Stimulated activated memory B cell treated with anti-CD40 and anti-IgM and Interleukin-4, amounts not matched to agents 10 μg/mL and 1 μg/mL and 100 μg/mL, for 72 hours (primary cell): ENCODE data around the gene NMU.
"Not testable (repeated sequence)": the region's sequence is repeated elsewhere in the genome, so short reads cannot be mapped to it uniquely, and the experiment has no call there.

Experiments used
- ATAC-seq: fragments of 150-1000 bp; cut with Tn5 transposase; 2 replicates; pipeline ENCODE4 v1.10.0; 2021
- H3K27ac Mint-ChIP-seq: one replicate; pipeline ENCODE4 v1.8.0; 2022; ENCODE audit warnings: mild to moderate bottlenecking, mixed read lengths
- H3K27me3 Mint-ChIP-seq: one replicate; pipeline ENCODE4 v1.8.0; 2022; ENCODE audit warnings: mixed read lengths
- H3K36me3 Mint-ChIP-seq: one replicate; pipeline ENCODE4 v1.8.0; 2022; ENCODE audit warnings: mixed read lengths
- H3K4me1 Mint-ChIP-seq: one replicate; pipeline ENCODE4 v1.8.0; 2022; ENCODE audit warnings: mixed read lengths
- H3K4me3 Mint-ChIP-seq: one replicate; pipeline ENCODE4 v1.8.0; 2022; ENCODE audit warnings: mild to moderate bottlenecking, moderate library complexity, mixed read lengths
- H3K9me3 Mint-ChIP-seq: one replicate; pipeline ENCODE4 v1.8.0; 2022; ENCODE audit warnings: mixed read lengths

The NMU gene

GRCh38 chr4:55635741-55636655, at the start of gene NMU:
Gene NMU (minus strand): TSS chr4:55636298. CDS start chr4:55636192, 106 bp downstream.
- no peak within 1 kb of the TSS for H3K27ac Mint-ChIP-seq
- peaks cover 65% of the 10 kb centered on the region for H3K27me3 Mint-ChIP-seq
- H3K36me3 Mint-ChIP-seq: no peaks in the 10 kb centered on the region
- no peaks in the 10 kb centered on the region for H3K9me3 Mint-ChIP-seq
- ATAC-seq: peak; percentile 88
- peaks cover 21% of the 10 kb centered on the region for H3K4me1 Mint-ChIP-seq
- peak within 1 kb of the TSS; percentile 74 for H3K4me3 Mint-ChIP-seq

GRCh38 chr4:55684276-55684675, 48.2 kb upstream of the NMU start:
- Mint-ChIP-seq H3K36me3 (no peaks in the 10 kb centered on the region), H3K4me1 (no peaks in the 10 kb centered on the region), H3K9me3 (no peaks in the 10 kb centered on the region), H3K4me3 (no peak overlapping the region), H3K27ac (no peak overlapping the region), H3K27me3 (peaks cover under 1% of the 10 kb centered on the region)
- ATAC-seq: no peak

- not testable (repeated sequence) for H3K4me1 Mint-ChIP-seq, H3K27me3 Mint-ChIP-seq, H3K27ac Mint-ChIP-seq
Measured at GRCh38 chr4:55682797-55683196, 46.7 kb upstream of the NMU start.

GRCh38 chr4:55682295-55682694, 46.2 kb upstream of the NMU start:
- no peak overlapping the region for H3K27ac Mint-ChIP-seq
- no peaks in the 10 kb centered on the region for H3K36me3 Mint-ChIP-seq
- no peaks in the 10 kb centered on the region for H3K4me1 Mint-ChIP-seq
- no peak overlapping the region for H3K4me3 Mint-ChIP-seq
- ATAC-seq: no peak
- H3K27me3 Mint-ChIP-seq: no peaks in the 10 kb centered on the region
- no peaks in the 10 kb centered on the region for H3K9me3 Mint-ChIP-seq

More at GRCh38 chr4:55682797-55683196, 46.7 kb upstream of the NMU start:
- H3K4me3 Mint-ChIP-seq, H3K36me3 Mint-ChIP-seq, H3K9me3 Mint-ChIP-seq, ATAC-seq: not testable (repeated sequence)

GRCh38 chr4:55681430-55681829, 45.3 kb upstream of the NMU start:
- H3K4me3 Mint-ChIP-seq: no peak overlapping the region
- H3K36me3 Mint-ChIP-seq: no peaks in the 10 kb centered on the region
- peaks cover 7% of the 10 kb centered on the region for H3K27me3 Mint-ChIP-seq
- no peak overlapping the region for H3K27ac Mint-ChIP-seq
- no peak for ATAC-seq
- H3K4me1 Mint-ChIP-seq: no peaks in the 10 kb centered on the region
- H3K9me3 Mint-ChIP-seq: no peaks in the 10 kb centered on the region

- Mint-ChIP-seq H3K4me3 (no peak overlapping the region), H3K4me1 (no peaks in the 10 kb centered on the region), H3K27me3 (peaks cover 55% of the 10 kb centered on the region), H3K36me3 (no peaks in the 10 kb centered on the region), H3K27ac (no peak overlapping the region), H3K9me3 (peaks cover 8% of the 10 kb centered on the region)
- no peak for ATAC-seq
Measured at GRCh38 chr4:55675196-55675793, 39.2 kb upstream of the NMU start.

GRCh38 chr4:55673424-55673823, 37.3 kb upstream of the NMU start:
- Mint-ChIP-seq H3K27me3 (peaks cover 63% of the 10 kb centered on the region), H3K4me3 (no peak overlapping the region), H3K9me3 (peaks cover 8% of the 10 kb centered on the region), H3K36me3 (no peaks in the 10 kb centered on the region), H3K27ac (no peak overlapping the region), H3K4me1 (no peaks in the 10 kb centered on the region)
- ATAC-seq: no peak

- ATAC-seq: no peak
- Mint-ChIP-seq H3K27ac (no peak overlapping the region), H3K4me1 (no peaks in the 10 kb centered on the region), H3K9me3 (peaks cover 8% of the 10 kb centered on the region), H3K4me3 (no peak overlapping the region), H3K27me3 (peaks cover 58% of the 10 kb centered on the region), H3K36me3 (no peaks in the 10 kb centered on the region)
Measured at GRCh38 chr4:55671667-55672066, 35.6 kb upstream of the NMU start.

GRCh38 chr4:55670695-55671094, 34.6 kb upstream of the NMU start:
- no peak overlapping the region for H3K4me3 Mint-ChIP-seq
- no peaks in the 10 kb centered on the region for H3K4me1 Mint-ChIP-seq
- H3K36me3 Mint-ChIP-seq: no peaks in the 10 kb centered on the region
- H3K27me3 Mint-ChIP-seq: peaks cover 48% of the 10 kb centered on the region
- no peak for ATAC-seq
- peaks cover 8% of the 10 kb centered on the region for H3K9me3 Mint-ChIP-seq
- H3K27ac Mint-ChIP-seq: no peak overlapping the region

GRCh38 chr4:55668449-55668848, 32.4 kb upstream of the NMU start:
- peaks cover 8% of the 10 kb centered on the region for H3K9me3 Mint-ChIP-seq
- H3K27me3 Mint-ChIP-seq: peaks cover 29% of the 10 kb centered on the region
- H3K36me3 Mint-ChIP-seq: no peaks in the 10 kb centered on the region
- no peak overlapping the region for H3K27ac Mint-ChIP-seq
- H3K4me3 Mint-ChIP-seq: no peak overlapping the region
- H3K4me1 Mint-ChIP-seq: no peaks in the 10 kb centered on the region
- ATAC-seq: no peak

- ATAC-seq: no peak
- Mint-ChIP-seq H3K27ac (no peak overlapping the region), H3K4me1 (no peaks in the 10 kb centered on the region)
Measured at GRCh38 chr4:55666535-55666934, 30.4 kb upstream of the NMU start.

GRCh38 chr4:55663145-55663544, 27.0 kb upstream of the NMU start:
- H3K27me3 Mint-ChIP-seq: peaks cover 16% of the 10 kb centered on the region
- no peaks in the 10 kb centered on the region for H3K36me3 Mint-ChIP-seq
- H3K27ac Mint-ChIP-seq: no peak overlapping the region
- no peak overlapping the region for H3K4me3 Mint-ChIP-seq
- no peak for ATAC-seq
- peaks cover 6% of the 10 kb centered on the region for H3K9me3 Mint-ChIP-seq
- no peaks in the 10 kb centered on the region for H3K4me1 Mint-ChIP-seq

More at GRCh38 chr4:55666535-55666934, 30.4 kb upstream of the NMU start:
- H3K4me3 Mint-ChIP-seq: no peak overlapping the region
- peaks cover 1% of the 10 kb centered on the region for H3K9me3 Mint-ChIP-seq
- H3K36me3 Mint-ChIP-seq: no peaks in the 10 kb centered on the region
- H3K27me3 Mint-ChIP-seq: peaks cover 21% of the 10 kb centered on the region

- H3K9me3 Mint-ChIP-seq: peaks cover 6% of the 10 kb centered on the region
- no peaks in the 10 kb centered on the region for H3K4me1 Mint-ChIP-seq
- H3K27ac Mint-ChIP-seq: no peak overlapping the region
- H3K4me3 Mint-ChIP-seq: no peak overlapping the region
- no peaks in the 10 kb centered on the region for H3K36me3 Mint-ChIP-seq
- no peak for ATAC-seq
- peaks cover 23% of the 10 kb centered on the region for H3K27me3 Mint-ChIP-seq
Measured at GRCh38 chr4:55661398-55662056, 25.4 kb upstream of the NMU start.

GRCh38 chr4:55658657-55659056, 22.6 kb upstream of the NMU start:
- Mint-ChIP-seq H3K4me3 (no peak overlapping the region), H3K27ac (no peak overlapping the region), H3K4me1 (no peaks in the 10 kb centered on the region), H3K9me3 (peaks cover 6% of the 10 kb centered on the region), H3K36me3 (no peaks in the 10 kb centered on the region), H3K27me3 (peaks cover 37% of the 10 kb centered on the region)
- no peak for ATAC-seq

- no peak overlapping the region for H3K27ac Mint-ChIP-seq
- H3K9me3 Mint-ChIP-seq: no peaks in the 10 kb centered on the region
- H3K4me3 Mint-ChIP-seq: no peak overlapping the region
- ATAC-seq: no peak
- peaks cover 22% of the 10 kb centered on the region for H3K27me3 Mint-ChIP-seq
- no peaks in the 10 kb centered on the region for H3K36me3 Mint-ChIP-seq
- H3K4me1 Mint-ChIP-seq: no peaks in the 10 kb centered on the region
Measured at GRCh38 chr4:55654131-55654530, 18.0 kb upstream of the NMU start.
